CD4-positive, alpha-beta T cell treated with Interleukin-15 for 1 hour (primary cell): Measurements from ENCODE around the gene GPR55.
A peak's percentile ranks its signal among the peaks of the same experiment; 100 is the strongest.

Experiments
- DNase-seq: peaks from one replicate; pipeline ENCODE4 v3.0.0-alpha.2; 2020

Gene GPR55

GRCh38 chr2:230898713-230899091, 26.3 kb downstream of the GPR55 start:
- DNase-seq = no peak

- DNase-seq = no peak
These were observed 26.9 kb downstream of the GPR55 start for GRCh38 chr2:230898016-230898712.

- no peak for DNase-seq
These were observed 28.5 kb downstream of the GPR55 start for GRCh38 chr2:230896346-230897115.

- no peak for DNase-seq
These were observed 29.3 kb downstream of the GPR55 start for GRCh38 chr2:230895536-230896345.

- DNase-seq = peak; percentile 49
These were observed 30.9 kb downstream of the GPR55 start for GRCh38 chr2:230893841-230894781.

GRCh38 chr2:230893338-230893737, 31.7 kb downstream of the GPR55 start:
- peak; percentile 17 for DNase-seq

- no peak for DNase-seq
These were observed 33.5 kb downstream of the GPR55 start for GRCh38 chr2:230891509-230891908.

GRCh38 chr2:230891064-230891463, 34.0 kb downstream of the GPR55 start:
- no peak for DNase-seq

GRCh38 chr2:230890646-230891045, 34.4 kb downstream of the GPR55 start:
- no peak for DNase-seq

- no peak for DNase-seq
These were observed 35.0 kb downstream of the GPR55 start for GRCh38 chr2:230889911-230890601.

- DNase-seq = no peak
These were observed 36.1 kb downstream of the GPR55 start for GRCh38 chr2:230888824-230889400.

GRCh38 chr2:230887342-230887741, 37.7 kb downstream of the GPR55 start:
- DNase-seq = no peak

GRCh38 chr2:230886671-230887071, 38.4 kb downstream of the GPR55 start:
- DNase-seq = no peak

- no peak for DNase-seq
These were observed 38.8 kb downstream of the GPR55 start for GRCh38 chr2:230886206-230886605.

GRCh38 chr2:230885463-230886130, 39.4 kb downstream of the GPR55 start:
- no peak for DNase-seq

- DNase-seq = no peak
These were observed 43.2 kb downstream of the GPR55 start for GRCh38 chr2:230881840-230882239.

GRCh38 chr2:230879891-230880290, 45.2 kb downstream of the GPR55 start:
- DNase-seq = no peak

GRCh38 chr2:230879271-230879882, 45.7 kb downstream of the GPR55 start:
- no peak for DNase-seq

GRCh38 chr2:230878599-230879188, 46.3 kb downstream of the GPR55 start:
- no peak for DNase-seq
